BE2C (cell line): ENCODE results near the gene AIPL1.

Experiments
- DNase-seq: peaks from one replicate; pipeline ENCODE4 v3.0.0-alpha.2; 2020
- H3K27me3 ChIP-seq: fragments of 250-450 bp; sonication (Bioruptor Pico); 2 replicates; pipeline ENCODE4 v1.5.1; 2020; ENCODE audit warnings: mild to moderate bottlenecking
- H3K36me3 ChIP-seq: fragments of 250-450 bp; sonication (Bioruptor Pico); 2 replicates; pipeline ENCODE4 v1.5.1; 2020; ENCODE audit warnings: mild to moderate bottlenecking
- H3K4me1 ChIP-seq: fragments of 250-450 bp; sonication (Bioruptor Pico); 2 replicates; pipeline ENCODE4 v1.5.1; 2020
- H3K4me3 ChIP-seq: 2 replicates; pipeline ENCODE4 v1.5.1; 2011; ENCODE audit warnings: low read depth, low read length
- H3K9me3 ChIP-seq: fragments of 250-450 bp; sonication (Bioruptor Pico); 2 replicates; pipeline ENCODE4 v1.5.1; 2020
- TF ChIP-seq, protein P1 (sequence below): IDR thresholded peaks from 2 replicates; pipeline ENCODE4 v1.5.1; 2012; ENCODE audit warnings: mild to moderate bottlenecking, low read depth, low read length

The AIPL1 gene

DNA sequence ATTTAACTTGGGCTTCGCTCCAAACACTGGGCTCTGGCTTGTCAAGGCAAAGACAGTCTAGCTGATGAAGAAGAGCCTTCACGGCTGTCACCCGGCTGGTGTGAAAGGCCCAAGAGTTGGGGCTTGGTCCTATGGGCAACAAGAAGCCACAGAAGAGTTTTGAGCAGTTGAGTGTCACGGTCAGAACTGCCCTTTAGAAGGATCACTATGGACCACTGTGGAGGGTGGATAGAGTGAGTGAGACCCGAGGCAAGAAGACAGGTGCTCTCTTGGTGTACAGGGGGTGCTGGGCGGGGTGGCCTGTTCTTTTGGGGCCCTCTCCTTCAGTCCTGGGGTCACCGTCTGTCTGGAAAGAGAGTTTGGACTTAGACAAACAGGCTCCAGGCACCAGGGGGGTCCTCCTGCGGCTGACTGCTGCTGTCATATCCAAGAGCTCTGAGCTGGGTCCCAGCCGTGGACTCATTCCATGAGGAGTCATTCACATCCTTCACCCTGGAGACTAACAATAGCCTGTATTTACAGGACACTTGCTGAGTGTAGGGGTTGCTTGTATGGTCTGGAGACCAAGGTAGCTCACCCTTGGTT lies 11.7 kb upstream of the AIPL1 start:
- no peak overlapping the region for H3K4me3 ChIP-seq
- H3K36me3 ChIP-seq = no peaks in the 10 kb centered on the region; the same call in none of the 2 replicates
- TF ChIP-seq, protein P1, sequence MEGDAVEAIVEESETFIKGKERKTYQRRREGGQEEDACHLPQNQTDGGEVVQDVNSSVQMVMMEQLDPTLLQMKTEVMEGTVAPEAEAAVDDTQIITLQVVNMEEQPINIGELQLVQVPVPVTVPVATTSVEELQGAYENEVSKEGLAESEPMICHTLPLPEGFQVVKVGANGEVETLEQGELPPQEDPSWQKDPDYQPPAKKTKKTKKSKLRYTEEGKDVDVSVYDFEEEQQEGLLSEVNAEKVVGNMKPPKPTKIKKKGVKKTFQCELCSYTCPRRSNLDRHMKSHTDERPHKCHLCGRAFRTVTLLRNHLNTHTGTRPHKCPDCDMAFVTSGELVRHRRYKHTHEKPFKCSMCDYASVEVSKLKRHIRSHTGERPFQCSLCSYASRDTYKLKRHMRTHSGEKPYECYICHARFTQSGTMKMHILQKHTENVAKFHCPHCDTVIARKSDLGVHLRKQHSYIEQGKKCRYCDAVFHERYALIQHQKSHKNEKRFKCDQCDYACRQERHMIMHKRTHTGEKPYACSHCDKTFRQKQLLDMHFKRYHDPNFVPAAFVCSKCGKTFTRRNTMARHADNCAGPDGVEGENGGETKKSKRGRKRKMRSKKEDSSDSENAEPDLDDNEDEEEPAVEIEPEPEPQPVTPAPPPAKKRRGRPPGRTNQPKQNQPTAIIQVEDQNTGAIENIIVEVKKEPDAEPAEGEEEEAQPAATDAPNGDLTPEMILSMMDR = no peak
- no peaks in the 10 kb centered on the region for H3K27me3 ChIP-seq
- no peaks in the 10 kb centered on the region for H3K4me1 ChIP-seq
- no peak for DNase-seq
- H3K9me3 ChIP-seq = no peaks in the 10 kb centered on the region

DNA sequence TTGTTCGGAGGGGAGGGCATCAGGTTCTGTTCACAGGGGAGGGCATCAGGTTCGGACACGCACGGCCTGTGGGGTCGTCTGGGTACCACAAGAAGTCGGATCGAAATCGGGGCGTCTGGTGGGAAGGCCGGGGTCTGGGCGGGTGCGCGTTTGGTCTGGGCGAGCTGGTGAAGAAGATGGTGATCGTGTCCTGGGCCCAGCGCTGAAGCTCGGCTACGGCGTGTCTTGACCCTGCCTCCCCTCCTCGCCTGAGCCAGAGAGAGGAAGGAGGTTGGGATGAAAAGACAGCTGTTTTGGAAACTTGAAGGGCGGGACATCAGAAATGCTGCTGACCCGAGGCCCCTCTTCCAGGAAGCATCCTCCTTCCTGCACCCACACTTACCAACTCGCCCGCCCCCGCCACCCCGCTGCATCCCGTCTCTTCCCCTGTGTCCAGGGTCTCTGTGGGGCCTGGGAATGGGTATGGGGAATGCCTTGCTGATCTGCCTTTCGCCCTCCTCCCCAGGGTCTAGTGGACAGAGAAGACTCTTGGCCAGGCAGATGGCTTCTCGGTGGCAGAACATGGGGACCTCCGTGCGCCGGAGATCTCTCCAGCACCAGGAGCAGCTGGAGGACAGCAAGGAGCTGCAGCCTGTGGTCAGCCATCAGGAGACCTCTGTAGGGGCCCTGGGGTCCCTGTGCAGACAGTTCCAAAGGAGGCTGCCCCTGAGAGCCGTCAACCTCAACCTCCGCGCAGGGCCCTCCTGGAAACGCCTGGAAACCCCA lies 9.8 kb upstream of the AIPL1 start:
- TF ChIP-seq, protein P1 = no peak
- H3K9me3 ChIP-seq = no peaks in the 10 kb centered on the region
- no peaks in the 10 kb centered on the region for H3K4me1 ChIP-seq
- no peaks in the 10 kb centered on the region; the same call in none of the 2 replicates for H3K36me3 ChIP-seq
- H3K27me3 ChIP-seq = no peaks in the 10 kb centered on the region
- DNase-seq = no peak
- peak overlapping the region; percentile 65 for H3K4me3 ChIP-seq

DNA sequence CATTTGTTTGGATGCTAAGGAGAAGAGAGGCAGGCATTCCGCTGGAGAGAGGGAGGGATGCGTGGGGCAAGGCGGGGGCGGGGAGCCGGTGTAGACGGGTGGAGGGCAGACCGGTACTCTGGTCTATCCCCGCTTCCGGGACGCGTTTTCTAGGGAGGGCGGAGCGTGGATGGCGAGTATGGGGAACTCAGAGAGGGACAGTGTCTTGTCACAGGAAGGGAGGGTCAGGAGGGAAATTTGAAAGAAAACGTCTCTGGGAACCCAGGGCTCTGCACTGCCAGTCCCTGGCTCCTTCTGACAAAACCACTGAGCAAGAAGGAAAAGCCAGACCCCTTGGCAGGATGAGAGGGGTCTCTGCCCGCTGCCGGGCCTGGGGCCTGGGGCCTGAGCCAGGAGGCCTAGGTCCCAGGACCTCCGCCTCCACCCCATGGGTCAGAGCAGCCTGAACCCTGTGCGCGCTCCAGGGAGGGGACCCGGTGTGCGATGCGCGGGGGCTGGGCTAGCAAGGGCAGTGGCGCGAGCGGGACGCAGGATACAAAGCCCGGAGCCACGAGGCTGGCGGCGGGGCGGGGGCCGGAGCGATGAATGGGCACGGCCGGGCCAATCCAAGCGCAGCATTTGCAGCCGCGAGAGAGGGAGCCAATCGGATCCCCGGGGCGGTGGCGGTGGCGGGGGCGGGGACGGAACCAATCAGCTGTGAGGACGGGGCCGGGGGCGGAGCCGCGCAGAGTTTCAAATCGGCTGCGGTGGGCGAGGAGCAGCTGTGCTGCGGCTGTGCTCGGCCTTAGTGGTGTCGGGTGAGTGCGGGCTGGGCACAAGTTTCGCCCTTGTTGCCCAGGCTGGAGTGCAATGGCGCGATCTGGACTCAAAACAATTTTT lies 9.0 kb upstream of the AIPL1 start, which contains the start of gene PIMREG:
TSS of gene PIMREG (plus strand) at position 764 of the 879 bp plus-strand sequence. CDS start 656 bp downstream, outside the sequence.
- no peaks in the 10 kb centered on the region for H3K27me3 ChIP-seq
- H3K9me3 ChIP-seq = no peaks in the 10 kb centered on the region
- no peaks in the 10 kb centered on the region for H3K4me1 ChIP-seq
- no peaks in the 10 kb centered on the region; the same call in none of the 2 replicates for H3K36me3 ChIP-seq
- peak; percentile 94 for DNase-seq
- peak within 1 kb of the TSS; percentile 65 for H3K4me3 ChIP-seq
- TF ChIP-seq, protein P1 = no peak

DNA sequence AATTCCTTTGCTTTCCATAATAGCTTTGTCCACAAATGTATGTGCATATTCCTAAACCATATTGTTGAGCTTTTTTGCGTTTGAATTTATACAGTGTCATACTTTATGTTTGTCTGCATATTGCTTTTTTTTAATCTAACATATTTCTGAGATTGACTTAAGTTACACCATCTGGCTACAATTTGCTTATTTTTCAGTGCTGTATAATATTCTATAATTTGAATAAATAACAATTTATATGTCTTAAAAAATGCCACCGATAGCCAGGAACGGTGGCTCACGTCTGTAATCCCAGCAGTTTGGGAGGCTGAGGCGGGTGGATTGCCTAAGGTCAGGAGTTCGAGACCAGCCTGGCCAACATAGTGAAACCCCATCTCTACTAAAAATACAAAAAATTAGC lies 7.9 kb upstream of the AIPL1 start:
- H3K4me1 ChIP-seq = no peaks in the 10 kb centered on the region

DNA sequence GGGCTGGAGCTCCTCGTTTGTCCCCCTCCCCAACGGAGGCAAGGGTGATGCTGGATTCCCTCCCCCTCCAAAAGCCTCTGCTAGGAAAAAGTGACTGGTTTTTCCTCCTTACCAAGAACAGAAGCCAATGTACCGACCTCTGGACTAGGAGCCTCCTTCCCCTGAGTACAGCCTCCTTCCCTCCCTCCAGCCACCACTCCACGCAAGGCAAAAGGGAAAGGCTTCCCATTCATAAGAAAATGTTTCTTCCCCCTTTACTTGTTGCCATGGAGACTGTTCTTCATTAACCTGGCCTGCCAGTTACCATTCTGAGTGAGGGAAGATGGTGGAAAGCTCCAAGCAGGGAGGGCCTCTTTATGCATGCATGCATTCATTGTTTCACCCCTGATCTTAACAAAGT lies 5.0 kb upstream of the AIPL1 start:
- Histone ChIP-seq H3K9me3 (no peaks in the 10 kb centered on the region), H3K4me1 (no peaks in the 10 kb centered on the region), H3K4me3 (no peak overlapping the region), H3K27me3 (no peaks in the 10 kb centered on the region), H3K36me3 (no peaks in the 10 kb centered on the region)
- TF ChIP-seq, protein P1 = no peak
- DNase-seq = no peak

More for the DNA sequence above, 7.9 kb upstream of the AIPL1 start:
- H3K36me3 ChIP-seq = no peaks in the 10 kb centered on the region; the same call in 1 of the 2 replicates
- no peak for DNase-seq
- TF ChIP-seq, protein P1 = no peak
- no peaks in the 10 kb centered on the region for H3K27me3 ChIP-seq
- H3K9me3 ChIP-seq = no peaks in the 10 kb centered on the region
- no peak overlapping the region for H3K4me3 ChIP-seq
